ENCODE measurements around the gene SLC25A10. TPM values are rescaled to one million over a fixed set of nuclear protein-coding genes. Genes with fewer than 3 reads are reported as not detected.

The SLC25A10 gene
- polyA plus RNA-seq, 1 donor from 2014 or later = 2.4 TPM

DNA sequence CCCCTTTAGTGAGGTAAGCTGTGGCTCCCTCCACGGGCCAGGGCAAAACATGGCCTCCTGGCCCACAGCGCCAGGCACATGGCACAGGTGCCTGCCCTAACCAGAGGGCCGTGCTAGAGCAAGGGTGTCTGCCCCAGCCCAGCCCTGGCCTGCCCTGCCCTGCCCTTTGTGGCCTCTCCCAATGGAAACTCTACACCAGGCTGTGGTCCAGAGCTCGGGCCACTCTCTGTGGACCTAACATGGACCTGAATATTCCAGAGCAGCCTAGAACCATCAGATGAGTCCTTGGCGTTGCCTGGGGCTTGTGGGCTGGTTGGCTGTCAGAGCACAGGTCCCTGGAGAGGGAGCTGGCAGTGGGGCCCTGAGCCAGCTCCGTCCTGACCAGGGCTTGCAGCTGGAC lies 16.9 kb upstream of the SLC25A10 start:
- no peaks in the 10 kb centered on the region for H3K4me1 Mint-ChIP-seq
- no peak overlapping the region for H3K4me3 Mint-ChIP-seq
- H3K27me3 Mint-ChIP-seq = no peaks in the 10 kb centered on the region
- no peak overlapping the region for H3K27ac Mint-ChIP-seq
- no peaks in the 10 kb centered on the region for H3K9me3 Mint-ChIP-seq
- no peaks in the 10 kb centered on the region for H3K36me3 Mint-ChIP-seq

DNA sequence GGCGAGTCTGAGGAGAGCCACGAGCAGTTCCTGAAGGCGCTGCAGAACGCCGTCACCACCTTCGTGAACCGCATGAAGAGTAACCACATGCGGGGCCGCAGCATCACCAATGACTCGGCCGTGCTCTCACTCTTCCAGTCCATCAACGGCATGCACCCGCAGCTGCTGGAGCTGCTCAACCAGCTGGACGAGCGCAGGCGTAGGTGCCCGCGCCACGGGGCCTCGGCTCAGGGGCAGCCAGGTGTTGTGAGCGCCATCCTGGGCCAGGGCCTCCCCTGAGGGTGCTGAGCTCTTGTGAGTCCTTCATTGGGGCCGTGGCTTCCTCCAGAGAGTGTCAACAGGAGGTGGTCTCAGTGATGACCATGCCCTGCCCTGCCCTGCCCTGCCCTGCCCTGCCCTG lies 16.3 kb upstream of the SLC25A10 start:
- Mint-ChIP-seq H3K36me3 (no peaks in the 10 kb centered on the region), H3K27me3 (no peaks in the 10 kb centered on the region), H3K27ac (no peak overlapping the region)

DNA sequence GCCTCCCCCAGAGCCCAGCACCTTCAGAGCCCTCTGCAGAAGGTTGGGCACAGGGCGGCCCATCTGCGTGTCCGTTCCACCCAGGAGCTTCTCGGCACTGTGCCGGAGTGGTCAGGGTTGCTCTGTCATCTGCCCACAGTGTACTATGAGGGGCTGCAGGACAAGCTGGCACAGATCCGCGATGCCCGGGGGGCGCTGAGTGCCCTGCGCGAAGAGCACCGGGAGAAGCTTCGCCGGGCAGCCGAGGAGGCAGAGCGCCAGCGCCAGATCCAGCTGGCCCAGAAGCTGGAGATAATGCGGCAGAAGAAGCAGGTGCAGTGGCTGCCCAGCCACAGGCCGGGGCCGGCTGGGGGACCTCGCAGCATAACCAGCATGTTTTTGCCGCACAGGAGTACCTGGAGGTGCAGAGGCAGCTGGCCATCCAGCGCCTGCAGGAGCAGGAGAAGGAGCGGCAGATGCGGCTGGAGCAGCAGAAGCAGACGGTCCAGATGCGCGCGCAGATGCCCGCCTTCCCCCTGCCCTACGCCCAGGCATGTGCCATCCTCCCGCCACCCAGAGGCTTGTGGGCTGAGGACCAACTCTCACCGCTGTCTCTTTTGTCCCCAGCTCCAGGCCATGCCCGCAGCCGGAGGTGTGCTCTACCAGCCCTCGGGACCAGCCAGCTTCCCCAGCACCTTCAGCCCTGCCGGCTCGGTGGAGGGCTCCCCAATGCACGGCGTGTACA lies 15.7 kb upstream of the SLC25A10 start:
- Mint-ChIP-seq H3K9me3 (no peaks in the 10 kb centered on the region), H3K4me1 (peaks cover 0 to 1% (median 0%) of the 10 kb centered on the region in 3 donors), H3K4me3 (no peak overlapping the region), H3K36me3 (no peaks in the 10 kb centered on the region), H3K27ac (no peak overlapping the region), H3K27me3 (no peaks in the 10 kb centered on the region)

More for the DNA sequence above, 16.3 kb upstream of the SLC25A10 start:
- no peaks in the 10 kb centered on the region for H3K4me1 Mint-ChIP-seq
- H3K4me3 Mint-ChIP-seq = no peak overlapping the region
- no peaks in the 10 kb centered on the region for H3K9me3 Mint-ChIP-seq

DNA sequence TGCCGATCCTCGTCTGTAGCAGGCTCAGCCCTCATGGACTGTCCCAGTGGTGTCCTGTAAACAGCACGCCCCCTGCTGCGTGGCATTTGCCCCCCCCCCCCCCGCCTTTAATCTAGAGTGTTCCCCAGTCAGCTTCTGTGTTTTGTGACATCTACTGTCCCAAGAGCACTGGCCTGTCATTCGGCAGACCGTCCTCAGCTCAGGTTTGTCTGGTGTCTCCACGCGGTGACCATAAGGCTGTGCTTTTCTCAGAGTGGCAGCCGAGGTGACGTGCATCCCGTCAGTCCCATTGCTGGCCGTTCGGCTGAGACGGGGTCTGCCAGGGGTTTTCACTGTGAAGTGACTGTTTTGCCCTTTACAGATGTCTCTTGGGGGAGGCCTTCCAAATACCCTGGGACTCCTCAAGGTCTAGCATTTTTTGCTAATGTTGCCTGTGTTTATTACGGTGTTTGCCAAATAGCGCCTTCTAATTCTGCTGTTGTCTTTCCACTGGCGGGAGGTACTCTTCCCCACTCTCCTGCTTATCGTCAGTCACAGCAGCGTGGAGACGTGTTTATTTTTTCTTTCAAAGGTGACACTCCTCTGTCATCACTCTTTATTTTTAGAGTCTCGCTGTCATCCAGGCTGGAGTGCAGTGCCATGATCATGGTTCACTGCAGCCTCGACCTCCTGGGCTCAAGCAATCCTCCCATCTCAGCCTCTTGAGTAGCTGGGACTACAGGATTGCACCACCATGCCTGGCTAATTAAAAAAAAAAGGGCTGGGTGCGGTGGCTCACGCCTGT lies 14.6 kb upstream of the SLC25A10 start:
- no peaks in the 10 kb centered on the region for H3K36me3 Mint-ChIP-seq
- H3K4me3 Mint-ChIP-seq = no peak overlapping the region
- no peak overlapping the region for H3K27ac Mint-ChIP-seq
- no peaks in the 10 kb centered on the region for H3K9me3 Mint-ChIP-seq
- no peaks in the 10 kb centered on the region for H3K27me3 Mint-ChIP-seq
- peaks cover 0 to 8% (median 1%) of the 10 kb centered on the region in 3 donors for H3K4me1 Mint-ChIP-seq

DNA sequence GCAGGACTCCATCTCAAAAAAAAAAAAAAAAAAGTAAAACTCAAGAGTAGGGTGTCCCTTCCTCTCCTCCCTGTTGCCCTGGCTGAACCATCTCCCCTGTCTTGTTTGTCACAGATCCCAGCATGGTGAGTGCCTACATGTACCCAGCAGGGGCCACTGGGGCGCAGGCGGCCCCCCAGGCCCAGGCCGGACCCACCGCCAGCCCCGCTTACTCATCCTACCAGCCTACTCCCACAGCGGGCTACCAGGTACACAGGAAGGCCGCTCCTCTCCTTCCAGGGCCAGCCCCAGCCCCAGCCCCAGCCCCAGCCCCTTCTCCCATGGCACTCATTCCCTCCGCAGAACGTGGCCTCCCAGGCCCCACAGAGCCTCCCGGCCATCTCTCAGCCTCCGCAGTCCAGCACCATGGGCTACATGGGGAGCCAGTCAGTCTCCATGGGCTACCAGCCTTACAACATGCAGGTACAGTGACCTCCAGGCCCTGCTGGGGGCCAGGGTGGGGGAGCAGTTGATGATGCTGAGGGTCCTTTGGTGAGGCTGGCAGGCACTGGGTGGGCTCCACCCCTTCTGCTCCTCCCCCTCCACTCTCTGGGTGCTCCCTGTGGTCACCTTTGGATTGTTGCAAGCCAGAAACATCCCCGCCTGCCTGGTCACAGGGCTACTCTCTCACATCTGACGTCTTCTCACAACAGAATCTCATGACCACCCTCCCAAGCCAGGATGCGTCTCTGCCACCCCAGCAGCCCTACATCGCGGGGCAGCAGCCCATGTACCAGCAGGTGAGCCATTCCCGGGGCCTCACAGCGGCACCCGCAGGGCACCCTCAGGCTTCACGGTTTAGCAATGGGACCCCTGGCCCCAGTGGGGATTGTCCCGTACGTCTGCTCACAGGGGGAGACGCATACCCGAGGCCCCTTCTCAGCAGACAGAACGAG lies 11.5 kb upstream of the SLC25A10 start:
- Mint-ChIP-seq H3K27ac (peak overlapping the region in 1 of 3 donors; percentile 32), H3K9me3 (no peaks in the 10 kb centered on the region), H3K27me3 (no peaks in the 10 kb centered on the region), H3K36me3 (peaks cover under 1% of the 10 kb centered on the region), H3K4me3 (peak overlapping the region in 3 of 4 donors; percentile 9 to 47 (median 25)), H3K4me1 (peaks cover 9 to 14% (median 9%) of the 10 kb centered on the region in 3 donors)

DNA sequence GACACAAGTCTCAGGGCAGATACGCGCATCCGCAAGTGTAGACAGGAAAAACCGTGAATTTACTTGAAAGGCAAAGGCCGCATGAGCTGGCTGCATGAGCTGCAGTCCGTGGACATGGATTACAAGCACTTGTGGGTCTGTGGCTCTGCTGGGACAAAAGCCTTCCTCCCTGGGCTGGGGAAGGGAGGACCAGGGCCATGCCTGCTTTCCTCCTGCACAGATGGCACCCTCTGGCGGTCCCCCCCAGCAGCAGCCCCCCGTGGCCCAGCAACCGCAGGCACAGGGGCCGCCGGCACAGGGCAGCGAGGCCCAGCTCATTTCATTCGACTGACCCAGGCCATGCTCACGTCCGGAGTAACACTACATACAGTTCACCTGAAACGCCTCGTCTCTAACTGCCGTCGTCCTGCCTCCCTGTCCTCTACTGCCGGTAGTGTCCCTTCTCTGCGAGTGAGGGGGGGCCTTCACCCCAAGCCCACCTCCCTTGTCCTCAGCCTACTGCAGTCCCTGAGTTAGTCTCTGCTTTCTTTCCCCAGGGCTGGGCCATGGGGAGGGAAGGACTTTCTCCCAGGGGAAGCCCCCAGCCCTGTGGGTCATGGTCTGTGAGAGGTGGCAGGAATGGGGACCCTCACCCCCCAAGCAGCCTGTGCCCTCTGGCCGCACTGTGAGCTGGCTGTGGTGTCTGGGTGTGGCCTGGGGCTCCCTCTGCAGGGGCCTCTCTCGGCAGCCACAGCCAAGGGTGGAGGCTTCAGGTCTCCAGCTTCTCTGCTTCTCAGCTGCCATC lies 10.6 kb upstream of the SLC25A10 start:
- H3K36me3 Mint-ChIP-seq = peaks cover 2% of the 10 kb centered on the region
- H3K27ac Mint-ChIP-seq = peak overlapping the region in 2 of 3 donors; percentile 71 to 76

DNA sequence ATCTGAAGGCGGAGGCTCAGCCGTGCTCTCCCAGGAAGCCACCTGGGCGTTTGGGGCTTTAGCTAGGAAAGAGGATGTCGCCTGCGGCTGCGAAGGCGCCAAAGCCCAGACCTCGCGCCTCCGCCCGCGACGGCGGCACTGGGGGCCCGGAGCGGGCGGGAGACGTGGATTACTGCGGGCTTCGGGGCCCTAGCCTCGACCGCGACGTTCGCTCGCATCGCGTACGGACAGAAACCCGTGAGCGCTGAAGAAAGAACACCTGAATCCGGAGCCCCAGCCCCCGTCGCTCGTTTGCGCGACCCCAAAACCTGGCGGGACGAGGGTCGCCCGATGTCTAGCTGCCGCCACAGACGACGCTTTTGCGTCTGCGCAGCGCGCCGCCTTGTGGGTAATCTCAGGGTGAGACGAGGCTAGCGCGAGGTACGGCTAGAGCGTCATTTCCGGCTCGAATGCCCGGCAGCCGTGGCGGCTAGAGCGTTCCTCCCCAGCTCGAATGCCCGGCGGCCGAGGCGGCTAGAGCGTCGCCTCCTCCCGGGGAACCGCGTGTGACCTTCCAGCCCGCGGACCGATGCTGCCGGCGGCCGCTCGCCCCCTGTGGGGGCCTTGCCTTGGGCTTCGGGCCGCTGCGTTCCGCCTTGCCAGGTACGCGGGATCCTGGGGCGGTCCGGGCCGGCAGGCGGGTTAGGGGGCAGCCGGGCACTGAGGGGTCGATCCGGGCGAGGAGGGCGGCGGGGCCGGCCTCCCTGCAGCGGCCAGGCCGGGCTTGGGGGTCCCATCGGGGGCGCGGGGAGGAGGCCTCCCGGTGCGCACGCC lies 8.9 kb upstream of the SLC25A10 start, which contains the start of gene MRPL12:
TSS of gene MRPL12 (plus strand) at position 434 of the 813 bp plus-strand sequence. CDS start at position 569, 135 bp downstream.
- peak within 1 kb of the TSS; percentile 86 to 99 (median 95) for H3K4me3 Mint-ChIP-seq
- H3K36me3 Mint-ChIP-seq = peaks cover 2% of the 10 kb centered on the region
- H3K27me3 Mint-ChIP-seq = no peaks in the 10 kb centered on the region
- peak within 1 kb of the TSS; percentile 93 to 96 (median 94) for H3K27ac Mint-ChIP-seq
- peaks cover 9 to 16% (median 11%) of the 10 kb centered on the region in 3 donors for H3K4me1 Mint-ChIP-seq
- no peaks in the 10 kb centered on the region for H3K9me3 Mint-ChIP-seq

More for the DNA sequence above, 10.6 kb upstream of the SLC25A10 start:
- H3K4me1 Mint-ChIP-seq = peaks cover 9 to 16% (median 11%) of the 10 kb centered on the region in 3 donors
- H3K4me3 Mint-ChIP-seq = peak overlapping the region; percentile 9 to 86 (median 78)
- H3K27me3 Mint-ChIP-seq = no peaks in the 10 kb centered on the region
- no peaks in the 10 kb centered on the region for H3K9me3 Mint-ChIP-seq

DNA sequence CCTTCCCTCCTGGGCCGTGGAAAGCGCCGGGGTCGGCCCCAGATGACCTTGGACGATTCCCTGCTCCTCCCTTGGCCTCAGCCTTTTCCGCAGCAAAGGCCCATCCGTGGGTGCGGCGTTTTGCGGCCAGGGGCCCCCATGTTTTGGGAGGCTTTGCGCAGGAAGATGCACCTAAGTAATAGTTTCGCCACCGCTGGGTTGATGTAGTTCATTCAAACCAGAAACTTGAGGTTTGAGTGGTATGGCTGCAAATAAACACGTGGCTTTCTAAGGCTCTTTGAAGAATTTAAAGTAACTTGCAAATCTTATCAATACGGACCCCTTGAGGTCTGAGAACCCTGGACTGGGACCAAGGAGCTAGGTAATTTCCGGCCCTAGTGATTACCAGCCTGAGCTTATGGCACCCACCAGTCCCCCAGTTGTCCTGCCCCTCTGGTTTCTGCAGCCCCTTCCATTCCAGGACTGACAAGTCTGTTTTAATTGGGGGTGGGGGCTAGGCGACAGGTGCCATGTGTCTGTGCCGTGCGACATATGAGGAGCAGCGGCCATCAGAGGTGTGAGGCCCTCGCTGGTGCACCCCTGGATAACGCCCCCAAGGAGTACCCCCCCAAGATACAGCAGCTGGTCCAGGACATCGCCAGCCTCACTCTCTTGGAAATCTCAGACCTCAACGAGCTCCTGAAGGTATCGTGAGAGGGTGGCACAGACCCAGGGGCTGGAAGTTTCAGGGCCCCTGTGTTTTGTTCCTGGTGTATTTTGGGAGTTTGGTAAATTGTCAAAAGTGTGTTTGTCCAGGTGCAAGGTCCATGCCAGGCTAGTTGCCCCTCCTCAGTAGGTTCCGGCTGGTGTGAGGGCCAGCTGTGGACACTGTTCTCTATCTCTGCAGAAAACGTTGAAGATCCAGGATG lies 8.1 kb upstream of the SLC25A10 start:
- peaks cover 9 to 16% (median 11%) of the 10 kb centered on the region in 3 donors for H3K4me1 Mint-ChIP-seq
- H3K36me3 Mint-ChIP-seq = peaks cover 2% of the 10 kb centered on the region
- peak overlapping the region; percentile 86 to 99 (median 88) for H3K4me3 Mint-ChIP-seq
- peak overlapping the region in 1 of 3 donors; percentile 94 for H3K27ac Mint-ChIP-seq
- H3K9me3 Mint-ChIP-seq = no peaks in the 10 kb centered on the region
- H3K27me3 Mint-ChIP-seq = no peaks in the 10 kb centered on the region

DNA sequence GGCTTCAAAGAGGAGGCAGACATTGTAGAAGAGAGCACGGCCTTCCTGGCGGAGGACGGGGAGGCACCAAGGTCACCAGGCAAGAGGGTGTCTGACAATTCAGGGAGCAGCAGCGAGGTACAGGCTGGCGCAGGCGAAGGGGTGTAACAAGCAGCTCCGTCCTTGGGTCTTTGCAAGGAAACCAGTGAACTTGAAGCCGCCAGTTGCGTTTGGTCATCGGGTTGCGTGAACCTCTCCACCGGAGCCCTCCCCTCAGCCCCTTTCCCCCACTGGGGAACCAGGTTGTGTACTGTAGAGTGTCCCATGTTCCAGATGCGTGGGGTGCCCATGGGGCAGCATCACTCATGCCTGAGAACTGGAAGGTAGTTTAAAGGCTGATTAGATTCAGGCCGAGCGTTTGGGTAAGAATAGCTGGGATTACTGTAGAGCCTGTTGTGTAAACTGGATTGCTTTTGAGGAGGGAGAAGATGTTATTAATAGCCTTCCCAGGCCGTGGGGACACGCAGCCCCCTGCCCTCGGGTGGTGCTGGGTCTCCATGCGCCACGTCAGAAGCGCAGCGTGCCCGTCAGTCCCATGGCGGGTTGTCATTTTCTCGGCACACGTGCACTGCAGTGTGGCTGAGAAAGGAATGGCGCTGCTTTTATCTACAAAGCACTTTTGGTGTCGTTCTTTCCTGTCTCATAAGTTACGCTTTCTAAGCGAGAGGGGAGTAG lies 6.4 kb upstream of the SLC25A10 start:
- Mint-ChIP-seq H3K4me3 (peak overlapping the region in 3 of 4 donors; percentile 57 to 70 (median 62)), H3K27me3 (peaks cover 1% of the 10 kb centered on the region), H3K27ac (peak overlapping the region in 1 of 3 donors; percentile 45), H3K4me1 (peaks cover 11 to 18% (median 11%) of the 10 kb centered on the region in 3 donors), H3K9me3 (no peaks in the 10 kb centered on the region), H3K36me3 (peaks cover 2% of the 10 kb centered on the region)

DNA sequence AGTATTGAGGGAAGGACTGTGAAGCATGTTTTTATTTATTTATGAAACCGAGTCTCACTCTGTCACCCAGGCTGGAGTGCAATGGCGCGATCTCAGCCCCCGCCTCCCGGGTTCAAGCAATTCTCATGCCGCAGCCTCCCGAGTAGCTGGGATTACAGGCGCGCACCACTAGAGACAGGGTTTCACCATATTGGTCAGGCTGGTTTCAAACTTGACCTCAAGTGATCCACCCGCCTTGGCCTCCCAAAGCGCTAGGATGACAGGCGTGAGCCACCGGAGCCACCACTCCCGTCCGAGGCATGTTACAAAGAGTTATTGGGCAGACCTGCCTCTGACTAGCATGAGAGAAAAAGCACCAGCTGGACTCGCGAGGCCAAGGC lies 5.9 kb upstream of the SLC25A10 start:
- H3K4me3 Mint-ChIP-seq = peak overlapping the region in 1 of 4 donors; percentile 62
- peaks cover 2% of the 10 kb centered on the region for H3K36me3 Mint-ChIP-seq
- H3K27ac Mint-ChIP-seq = no peak overlapping the region
- H3K27me3 Mint-ChIP-seq = peaks cover 4% of the 10 kb centered on the region
- H3K9me3 Mint-ChIP-seq = no peaks in the 10 kb centered on the region
- peaks cover 11 to 21% (median 14%) of the 10 kb centered on the region in 3 donors for H3K4me1 Mint-ChIP-seq

DNA sequence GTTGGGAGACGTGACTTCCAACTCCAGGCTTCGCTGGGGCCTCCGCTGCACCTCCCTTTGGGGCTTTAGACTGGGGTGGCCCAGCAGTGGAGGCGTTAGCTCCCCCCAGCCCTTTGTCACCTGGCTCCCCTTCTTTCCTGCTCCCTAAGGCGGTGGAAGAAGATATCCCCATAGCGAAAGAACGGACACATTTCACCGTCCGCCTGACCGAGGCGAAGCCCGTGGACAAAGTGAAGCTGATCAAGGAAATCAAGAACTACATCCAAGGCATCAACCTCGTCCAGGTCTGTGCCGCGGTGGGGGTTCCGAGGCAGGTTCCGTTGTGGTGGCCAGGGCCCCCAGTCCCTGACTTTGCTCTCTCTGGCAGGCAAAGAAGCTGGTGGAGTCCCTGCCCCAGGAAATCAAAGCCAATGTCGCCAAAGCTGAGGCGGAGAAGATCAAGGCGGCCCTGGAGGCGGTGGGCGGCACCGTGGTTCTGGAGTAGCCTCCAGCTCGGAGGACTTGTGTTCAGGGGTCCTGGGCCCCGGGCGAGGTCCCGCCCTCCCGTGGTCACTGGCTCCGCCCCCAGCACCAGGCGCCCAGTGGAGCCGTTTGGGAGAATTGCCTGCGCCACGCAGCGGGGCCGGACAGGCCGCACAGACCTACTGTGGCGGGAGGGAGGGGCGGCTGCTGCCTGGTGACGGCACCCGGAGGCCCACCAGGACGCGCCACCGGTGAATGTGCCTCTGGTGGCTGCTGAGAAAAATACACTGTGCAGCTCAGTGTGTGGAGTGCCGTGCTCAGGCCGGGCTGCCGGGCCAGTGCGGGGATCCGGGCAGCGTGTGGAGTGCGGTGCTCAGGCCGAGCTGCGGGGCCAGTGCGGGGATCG lies 5.1 kb upstream of the SLC25A10 start:
- peaks cover 4% of the 10 kb centered on the region for H3K27me3 Mint-ChIP-seq
- peak overlapping the region in 2 of 4 donors; percentile 52 to 62 for H3K4me3 Mint-ChIP-seq
- H3K4me1 Mint-ChIP-seq = peaks cover 11 to 19% (median 13%) of the 10 kb centered on the region in 3 donors
- no peaks in the 10 kb centered on the region for H3K9me3 Mint-ChIP-seq
- peaks cover 2% of the 10 kb centered on the region for H3K36me3 Mint-ChIP-seq
- H3K27ac Mint-ChIP-seq = no peak overlapping the region

All from IgD-negative memory B cell (primary cell).